HL-60 (cell line): ENCODE data around the gene NRP1.
"Not testable (repeated sequence)": the region's sequence is repeated elsewhere in the genome, so short reads cannot be mapped to it uniquely, and the experiment has no call there.

Experiments
- DNase-seq, 2 experiments: peaks; one replicate each; pipeline ENCODE4 v3.0.0-alpha.2; 2010 to 2020; ENCODE audit warnings: low read depth in 1 of 2, low spot score in 1 of 2
- H3K27ac ChIP-seq: fragments of 250-450 bp; sonication (Bioruptor Pico); replicated peaks from 2 replicates; pipeline ENCODE4 v1.5.1; 2020; ENCODE audit warnings: mild to moderate bottlenecking, moderate library complexity
- H3K27me3 ChIP-seq: fragments of 250-450 bp; sonication (Bioruptor Pico); 2 replicates; pipeline ENCODE4 v1.5.1; 2021; ENCODE audit warnings: mild to moderate bottlenecking, moderate library complexity; ENCODE audit not compliant: insufficient read depth, poor library complexity, severe bottlenecking
- H3K4me3 ChIP-seq: replicated peaks from 2 replicates; pipeline ENCODE4 v1.5.1; 2011; ENCODE audit warnings: mild to moderate bottlenecking, control low read depth, low read length; ENCODE audit not compliant: insufficient read depth
- GABPA ChIP-seq: IDR thresholded peaks from 2 replicates; pipeline ENCODE4 v1.6.1; 2012; ENCODE audit warnings: low read depth
- POLR2AphosphoS5 ChIP-seq: IDR thresholded peaks from 2 replicates; pipeline ENCODE4 v1.6.1; 2012; ENCODE audit warnings: low read depth
- REST ChIP-seq: IDR thresholded peaks from 2 replicates; pipeline ENCODE4 v1.6.1; 2012; ENCODE audit warnings: low read depth; ENCODE audit not compliant: insufficient replicate concordance
- SPI1 ChIP-seq: IDR thresholded peaks from 2 replicates; pipeline ENCODE4 v1.6.1; 2012; ENCODE audit warnings: low read depth, mild to moderate bottlenecking, borderline replicate concordance
- TF ChIP-seq, protein P1 (sequence below): IDR thresholded peaks from one replicate; pipeline ENCODE4 v1.5.1; 2011; ENCODE audit warnings: low read length, control low read depth, inconsistent platforms; ENCODE audit not compliant: insufficient read depth

The NRP1 gene

DNA sequence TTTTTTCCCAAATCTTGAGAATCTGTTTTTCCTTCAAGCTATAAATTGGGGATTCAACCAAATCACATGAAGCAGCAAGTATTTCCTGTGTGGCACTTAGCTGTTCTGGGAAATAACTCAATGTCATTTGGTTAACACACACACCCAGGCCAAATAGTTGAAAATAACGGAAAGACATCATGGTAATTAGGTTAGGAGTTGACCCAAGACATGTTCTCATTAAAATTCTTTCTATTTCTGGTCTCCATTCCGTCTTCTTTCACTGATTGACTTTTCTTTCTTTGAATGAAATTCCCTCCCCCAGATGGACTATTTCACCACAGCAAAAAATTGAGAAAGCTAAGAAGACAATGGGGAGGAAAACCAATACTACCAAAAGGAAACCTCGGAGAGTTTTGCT, 30.5 kb downstream of the NRP1 start:
- no peak overlapping the region for H3K27ac ChIP-seq
- TF ChIP-seq REST: no peak
- no peak for TF ChIP-seq POLR2AphosphoS5
- TF ChIP-seq SPI1: no peak
- TF ChIP-seq, protein P1, sequence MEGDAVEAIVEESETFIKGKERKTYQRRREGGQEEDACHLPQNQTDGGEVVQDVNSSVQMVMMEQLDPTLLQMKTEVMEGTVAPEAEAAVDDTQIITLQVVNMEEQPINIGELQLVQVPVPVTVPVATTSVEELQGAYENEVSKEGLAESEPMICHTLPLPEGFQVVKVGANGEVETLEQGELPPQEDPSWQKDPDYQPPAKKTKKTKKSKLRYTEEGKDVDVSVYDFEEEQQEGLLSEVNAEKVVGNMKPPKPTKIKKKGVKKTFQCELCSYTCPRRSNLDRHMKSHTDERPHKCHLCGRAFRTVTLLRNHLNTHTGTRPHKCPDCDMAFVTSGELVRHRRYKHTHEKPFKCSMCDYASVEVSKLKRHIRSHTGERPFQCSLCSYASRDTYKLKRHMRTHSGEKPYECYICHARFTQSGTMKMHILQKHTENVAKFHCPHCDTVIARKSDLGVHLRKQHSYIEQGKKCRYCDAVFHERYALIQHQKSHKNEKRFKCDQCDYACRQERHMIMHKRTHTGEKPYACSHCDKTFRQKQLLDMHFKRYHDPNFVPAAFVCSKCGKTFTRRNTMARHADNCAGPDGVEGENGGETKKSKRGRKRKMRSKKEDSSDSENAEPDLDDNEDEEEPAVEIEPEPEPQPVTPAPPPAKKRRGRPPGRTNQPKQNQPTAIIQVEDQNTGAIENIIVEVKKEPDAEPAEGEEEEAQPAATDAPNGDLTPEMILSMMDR: no peak
- TF ChIP-seq GABPA: no peak
- H3K4me3 ChIP-seq: no peak overlapping the region
- DNase-seq: no peak
- no peaks in the 10 kb centered on the region for H3K27me3 ChIP-seq

- TF ChIP-seq REST (no peak), SPI1 (no peak), GABPA (no peak), POLR2AphosphoS5 (no peak)
- TF ChIP-seq, protein P1: no peak
- Histone ChIP-seq H3K27ac (no peak overlapping the region), H3K4me3 (no peak overlapping the region), H3K27me3 (no peaks in the 10 kb centered on the region)
- DNase-seq: no peak
Observed at GRCh38 chr10:33302208-33302829, 32.1 kb downstream of the NRP1 start.

DNA sequence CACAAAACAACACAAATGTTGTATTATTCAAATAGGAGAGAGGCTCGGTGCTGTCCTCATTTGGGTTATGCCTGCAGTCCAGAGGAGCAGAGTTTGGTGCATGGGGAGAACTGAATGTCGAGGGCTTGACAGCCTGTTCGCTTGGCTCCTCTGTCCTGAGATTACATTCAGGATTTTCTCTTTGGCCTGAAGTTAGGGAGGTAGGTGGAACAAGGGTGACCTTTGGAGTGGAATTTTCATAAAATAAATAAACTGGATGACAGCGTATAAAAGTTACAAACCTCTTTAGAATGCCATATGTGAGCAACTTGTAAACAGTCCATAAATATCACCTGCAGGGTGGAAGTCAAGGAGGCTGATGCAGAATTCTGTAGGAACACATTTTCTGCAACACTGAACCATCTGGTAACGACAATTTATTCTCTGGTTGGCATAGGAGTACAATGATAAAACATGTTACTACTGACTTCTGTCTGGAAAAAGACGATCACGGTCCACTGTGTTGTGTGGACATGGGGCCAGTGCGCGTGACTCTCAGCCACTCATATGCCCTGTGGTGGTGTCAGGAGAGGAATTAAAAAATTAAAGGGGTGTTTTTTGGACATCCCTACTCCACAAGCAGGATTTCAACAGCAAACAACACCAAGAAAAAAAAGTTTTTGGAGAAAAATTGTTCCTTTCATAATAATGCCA, 33.2 kb downstream of the NRP1 start:
- Histone ChIP-seq H3K4me3 (no peak overlapping the region), H3K27me3 (no peaks in the 10 kb centered on the region), H3K27ac (no peak overlapping the region)
- TF ChIP-seq GABPA: no peak
- TF ChIP-seq, protein P1: no peak
- no peak for TF ChIP-seq POLR2AphosphoS5
- TF ChIP-seq REST: no peak
- TF ChIP-seq SPI1: no peak
- DNase-seq: no peak

- H3K4me3 ChIP-seq, H3K27ac ChIP-seq, H3K27me3 ChIP-seq, DNase-seq: not testable (repeated sequence)
Observed at GRCh38 chr10:33300544-33300943, 33.9 kb downstream of the NRP1 start.
